Mucosa of descending colon (tissue), 3 donors: ENCODE measurements around the gene PHF2. TPM values are rescaled to one million over a fixed set of nuclear protein-coding genes. Genes with fewer than 3 reads are reported as not detected.

Experiments
- ATAC-seq: fragments of 200-7000 bp; cut with Tn5 transposase; one replicate; pipeline ENCODE4 v1.9.1; 2020; ENCODE audit warnings: mild to moderate bottlenecking, moderate library complexity
- DNase-seq, 3 donors: peaks; one replicate each; pipeline ENCODE4 v3.0.0-alpha.2; 2020
- H3K36me3 ChIP-seq: fragments of 200-600 bp; one replicate; pipeline ENCODE4 v1.8.0; 2021; ENCODE audit warnings: low read depth, mild to moderate bottlenecking
- H3K4me1 ChIP-seq: fragments of 200-600 bp; one replicate; pipeline ENCODE4 v1.8.0; 2021; ENCODE audit warnings: low read depth, mild to moderate bottlenecking
- H3K4me3 ChIP-seq: fragments of 200-600 bp; one replicate; pipeline ENCODE4 v1.8.0; 2021; ENCODE audit warnings: mild to moderate bottlenecking
- H3K9me3 ChIP-seq: fragments of 200-600 bp; one replicate; pipeline ENCODE4 v1.8.0; 2021; ENCODE audit warnings: mild to moderate bottlenecking
- intact Hi-C, 2 donors: fragments of 100-400 bp; cut with DNase I in 1 of 2; cut with micrococcal nuclease in 1 of 2; formaldehyde crosslinking; loops; one replicate each; pipeline versions ENCODE4 v1.11.0 to v1.11.1; 2022; cut with DNase I, micrococcal nuclease
- total RNA-seq, 3 donors: library from RNA; stranded (reverse); fragmentation: NEBNext Ultra II Directional in 2 of 3; extraction: Animal tissue kit (Norgen Biotek cat#: 25700) in 2 of 3; gene quantifications; one replicate each; pipeline versions ENCODE4 v1.2.1 to v1.2.4, GENCODE V29; 2021 to 2023
- TF ChIP-seq, protein P1 (sequence below): fragments of 200-600 bp; IDR thresholded peaks from one replicate; pipeline ENCODE4 v1.8.0; 2022; ENCODE audit warnings: antibody characterized with exemption, mild to moderate bottlenecking
- donor health status: DM: no; HTN: no; CAD: no; lungs with moderate emphysema.
- donor health status: DM: no; HTN: no; CAD: no.
- donor health status: DM: no; HTN: yes; CAD: no.

The PHF2 gene
- total RNA-seq, 3 donors from 2014 or later = 19.1 to 42.9 (median 21.7) TPM

DNA sequence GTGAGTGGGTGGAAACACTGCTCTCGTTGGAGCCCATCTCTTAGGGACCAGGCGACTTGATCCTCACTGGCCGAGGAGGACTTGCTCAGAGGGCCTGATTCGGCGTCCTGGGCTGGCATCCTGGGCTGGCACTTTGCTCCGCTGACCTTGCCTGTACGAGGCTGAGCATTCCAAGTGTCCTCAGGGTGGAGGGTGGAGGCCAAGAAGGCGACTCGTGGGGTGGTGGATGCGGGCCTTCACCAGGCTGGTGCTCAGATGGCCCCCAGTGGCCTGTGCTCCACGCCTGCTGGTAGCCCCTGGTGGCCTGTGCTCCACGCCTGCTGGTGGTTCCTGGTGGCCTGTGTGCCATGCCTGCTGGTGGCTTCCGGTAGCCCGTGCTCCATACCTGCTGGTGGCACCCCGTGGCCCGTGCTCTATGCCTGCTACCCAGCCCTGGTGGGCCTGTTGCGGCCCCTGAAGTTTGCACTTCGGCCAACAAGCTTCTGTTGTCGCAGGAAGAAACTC is 42.9 kb downstream of the PHF2 start:
- DNase-seq = no peak
- no peak for ATAC-seq

DNA sequence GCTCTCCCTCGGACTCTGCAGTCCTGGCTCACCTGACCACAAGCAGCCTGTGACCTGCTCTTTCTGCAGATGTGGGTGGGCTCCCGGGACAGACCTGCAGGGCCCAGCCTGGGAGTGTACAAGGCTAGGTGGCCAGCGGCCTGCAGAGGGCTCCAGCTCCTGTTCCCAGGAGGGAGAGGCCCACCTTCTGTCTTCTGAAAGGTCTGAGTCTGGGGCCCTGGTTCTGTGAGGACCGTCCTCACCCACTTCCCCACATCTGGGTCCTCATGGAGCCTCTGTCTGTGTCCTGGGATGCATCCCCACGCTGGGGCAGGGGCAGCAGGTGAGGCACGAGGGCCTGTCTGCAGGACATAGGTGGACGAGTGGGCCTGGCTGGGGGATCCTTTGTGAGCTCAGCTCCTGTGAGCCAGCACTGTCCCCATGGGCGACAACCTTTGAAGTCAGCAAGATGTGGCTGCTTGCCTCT is 43.7 kb downstream of the PHF2 start:
- DNase-seq = no peak
- no peaks in the 10 kb centered on the region for H3K36me3 ChIP-seq
- intact Hi-C loops = no loop called here
- H3K9me3 ChIP-seq = no peaks in the 10 kb centered on the region
- TF ChIP-seq, protein P1, sequence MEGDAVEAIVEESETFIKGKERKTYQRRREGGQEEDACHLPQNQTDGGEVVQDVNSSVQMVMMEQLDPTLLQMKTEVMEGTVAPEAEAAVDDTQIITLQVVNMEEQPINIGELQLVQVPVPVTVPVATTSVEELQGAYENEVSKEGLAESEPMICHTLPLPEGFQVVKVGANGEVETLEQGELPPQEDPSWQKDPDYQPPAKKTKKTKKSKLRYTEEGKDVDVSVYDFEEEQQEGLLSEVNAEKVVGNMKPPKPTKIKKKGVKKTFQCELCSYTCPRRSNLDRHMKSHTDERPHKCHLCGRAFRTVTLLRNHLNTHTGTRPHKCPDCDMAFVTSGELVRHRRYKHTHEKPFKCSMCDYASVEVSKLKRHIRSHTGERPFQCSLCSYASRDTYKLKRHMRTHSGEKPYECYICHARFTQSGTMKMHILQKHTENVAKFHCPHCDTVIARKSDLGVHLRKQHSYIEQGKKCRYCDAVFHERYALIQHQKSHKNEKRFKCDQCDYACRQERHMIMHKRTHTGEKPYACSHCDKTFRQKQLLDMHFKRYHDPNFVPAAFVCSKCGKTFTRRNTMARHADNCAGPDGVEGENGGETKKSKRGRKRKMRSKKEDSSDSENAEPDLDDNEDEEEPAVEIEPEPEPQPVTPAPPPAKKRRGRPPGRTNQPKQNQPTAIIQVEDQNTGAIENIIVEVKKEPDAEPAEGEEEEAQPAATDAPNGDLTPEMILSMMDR = no peak
- ATAC-seq = no peak
- no peaks in the 10 kb centered on the region for H3K4me1 ChIP-seq
- no peak overlapping the region for H3K4me3 ChIP-seq

More for the DNA sequence above, 42.9 kb downstream of the PHF2 start:
- intact Hi-C loops = no loop called here
- Histone ChIP-seq H3K9me3 (no peaks in the 10 kb centered on the region), H3K36me3 (no peaks in the 10 kb centered on the region), H3K4me3 (no peak overlapping the region), H3K4me1 (no peaks in the 10 kb centered on the region)
- TF ChIP-seq, protein P1 = no peak

DNA sequence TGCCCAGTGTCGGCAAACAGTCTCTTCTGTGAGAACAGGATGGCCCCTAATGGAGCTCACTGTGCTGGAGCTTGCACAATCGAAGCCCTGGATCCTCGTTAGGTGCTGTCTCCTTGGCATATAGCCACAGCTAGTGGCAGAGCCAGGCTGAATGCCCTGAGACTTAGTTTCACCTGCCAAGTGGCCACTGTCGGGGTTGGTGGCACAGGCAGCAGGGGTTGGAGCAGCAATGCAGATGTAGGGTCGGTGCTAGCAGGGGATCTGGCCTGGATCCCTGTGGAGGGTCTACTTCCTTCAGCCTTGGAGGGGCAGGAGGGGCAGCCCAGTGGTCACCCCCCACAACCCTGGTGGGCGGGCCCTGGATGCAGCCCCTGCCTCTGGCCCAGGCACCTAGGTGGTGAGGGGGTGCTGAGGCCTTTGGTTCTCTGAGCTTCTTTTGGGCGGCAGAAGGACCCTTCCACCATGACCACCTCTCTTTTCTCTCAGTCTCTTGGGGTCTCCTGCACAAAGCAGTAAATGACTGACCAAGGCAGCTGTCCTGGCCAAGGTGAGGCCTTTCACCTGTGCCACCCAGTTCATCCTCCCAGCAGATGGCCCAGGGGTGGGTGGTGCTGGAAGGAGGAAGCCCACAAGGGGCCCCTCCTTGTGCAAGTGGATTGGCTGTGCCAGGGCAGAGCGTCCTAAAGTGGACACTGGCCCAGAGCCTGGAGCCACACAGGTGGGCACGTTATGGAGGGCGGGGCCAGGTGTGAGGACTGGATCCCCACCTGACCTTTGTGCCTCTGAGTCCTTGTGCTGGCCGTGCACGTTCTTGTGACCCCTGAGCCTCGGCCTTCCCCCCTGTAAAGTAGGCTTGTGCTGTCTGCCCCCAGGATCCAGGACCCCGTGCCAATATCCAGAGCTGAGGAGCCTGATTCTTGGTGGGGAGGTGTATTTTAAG is 44.8 kb downstream of the PHF2 start:
- TF ChIP-seq, protein P1 = no peak
- H3K36me3 ChIP-seq = no peaks in the 10 kb centered on the region
- DNase-seq = no peak
- no peak overlapping the region for H3K4me3 ChIP-seq
- peak; percentile 14 for ATAC-seq
- no peaks in the 10 kb centered on the region for H3K9me3 ChIP-seq
- intact Hi-C loops = no loop called here
- no peaks in the 10 kb centered on the region for H3K4me1 ChIP-seq

DNA sequence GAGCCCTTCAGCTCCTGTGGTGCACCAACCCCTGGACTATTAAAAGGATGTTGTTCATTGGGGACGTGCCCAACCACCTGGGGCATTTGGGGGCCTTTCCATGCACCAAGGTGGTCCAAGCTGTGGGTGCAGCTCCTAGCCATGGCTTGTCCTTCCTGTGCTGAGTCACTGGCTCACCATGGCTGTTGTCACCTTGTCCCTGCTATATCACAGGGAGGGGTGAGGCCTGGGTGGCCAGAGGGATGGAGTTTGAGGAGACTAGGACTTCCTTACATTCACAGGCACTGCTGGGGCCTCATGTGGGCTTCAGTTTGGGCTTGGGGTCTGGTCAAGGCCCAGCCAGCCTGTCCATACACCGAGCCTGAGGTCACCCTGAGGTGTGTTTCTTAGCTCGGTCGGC is 45.5 kb downstream of the PHF2 start:
- DNase-seq (no peak), ATAC-seq (peak; percentile 40)
- no peaks in the 10 kb centered on the region for H3K4me1 ChIP-seq
- intact Hi-C loops = no loop called here
- TF ChIP-seq, protein P1 = no peak
- no peak overlapping the region for H3K4me3 ChIP-seq
- H3K9me3 ChIP-seq = no peaks in the 10 kb centered on the region
- no peaks in the 10 kb centered on the region for H3K36me3 ChIP-seq

DNA sequence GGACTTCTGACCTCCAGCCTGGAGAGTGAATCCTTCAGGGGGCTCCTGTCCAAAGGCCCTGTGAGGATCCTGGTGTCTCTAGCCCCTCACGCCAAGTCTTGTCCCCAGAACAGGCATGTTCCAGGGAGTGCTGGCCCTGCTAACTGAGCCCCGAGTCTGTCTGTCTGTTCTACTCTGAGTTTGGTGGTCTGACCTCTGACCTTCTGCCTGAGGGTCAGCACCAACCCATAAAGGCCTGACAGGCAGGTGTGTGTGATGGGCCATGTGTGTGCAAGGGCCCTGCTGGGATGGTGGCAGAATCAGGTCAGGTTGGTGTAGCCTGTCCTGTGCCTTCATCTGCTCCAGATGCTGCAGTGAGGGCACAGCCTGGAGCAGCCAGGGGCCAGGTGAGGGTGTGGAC is 46.3 kb downstream of the PHF2 start:
- no peak for DNase-seq
- TF ChIP-seq, protein P1 = no peak
- Histone ChIP-seq H3K36me3 (no peaks in the 10 kb centered on the region), H3K9me3 (peaks cover 3% of the 10 kb centered on the region), H3K4me1 (no peaks in the 10 kb centered on the region), H3K4me3 (no peak overlapping the region)
- intact Hi-C loops = no loop called here
- ATAC-seq = peak; percentile 18
